ENCODE data around the gene PSMG3. TPM values are rescaled to one million over a fixed set of nuclear protein-coding genes. Genes with fewer than 3 reads are reported as not detected.
A peak's percentile ranks its signal among the peaks of the same experiment; 100 is the strongest.
"Not testable (repeated sequence)": the region's sequence is repeated elsewhere in the genome, so short reads cannot be mapped to it uniquely, and the experiment has no call there.

The PSMG3 gene
- total RNA-seq, 4 donors from 2014 or later, result 36.3 to 42.3 (median 39.5) TPM

GRCh38 chr7:1521456-1521855 lies 48.4 kb downstream of the PSMG3 start:
- H3K4me1 ChIP-seq, result no peaks in the 10 kb centered on the region
- H3K36me3 ChIP-seq, result no peaks in the 10 kb centered on the region
- H3K27ac ChIP-seq, result no peak overlapping the region
- DNase-seq (ENCODE audit: low spot score in 2 of 2), result no peak
- H3K4me3 ChIP-seq, result no peak overlapping the region
- peaks cover 0 to 7% of the 10 kb centered on the region in 2 donors for H3K27me3 ChIP-seq
- H3K9me3 ChIP-seq, result peaks cover 0 to 9% (median 0%) of the 10 kb centered on the region in 4 donors
- 83 to 86% methylated on average over 11 of the region's 11 CpGs for WGBS, 2 donors
- no peak for TF ChIP-seq CTCF (IDR thresholded peaks at IDR 0.05)
- TF ChIP-seq EP300 (IDR thresholded peaks at IDR 0.05), result no peak
- no peak for TF ChIP-seq POLR2A (IDR thresholded peaks at IDR 0.05)

- no peak for DNase-seq (ENCODE audit: low spot score in 2 of 2)
- Histone ChIP-seq H3K4me3 (no peak overlapping the region), H3K9me3 (peaks cover 0 to 9% (median 0%) of the 10 kb centered on the region in 4 donors), H3K36me3 (no peaks in the 10 kb centered on the region), H3K27ac (peak overlapping the region in 2 of 4 donors; percentile 56 to 67), H3K27me3 (peaks cover 0 to 7% of the 10 kb centered on the region in 2 donors), H3K4me1 (no peaks in the 10 kb centered on the region)
- 57 to 67% methylated on average over 22 to 27 of the region's 27 CpGs for WGBS, 2 donors
- TF ChIP-seq POLR2A (IDR thresholded peaks at IDR 0.05) (no peak), EP300 (IDR thresholded peaks at IDR 0.05) (no peak), CTCF (IDR thresholded peaks at IDR 0.05) (no peak)
These were observed 49.1 kb downstream of the PSMG3 start for GRCh38 chr7:1520539-1521234.

GRCh38 chr7:1519322-1519922 lies 50.4 kb downstream of the PSMG3 start:
- not testable (repeated sequence) for H3K27ac ChIP-seq; DNase-seq (ENCODE audit: low spot score in 2 of 2); H3K4me3 ChIP-seq; H3K36me3 ChIP-seq; H3K9me3 ChIP-seq; H3K27me3 ChIP-seq; H3K4me1 ChIP-seq
- WGBS, 2 donors, result 90 to 91% methylated on average over 12 of the region's 12 CpGs

Other genes starting within 250 kb of the PSMG3 start
- 100 to 1,000 TPM in 2 of 4 donors, 10 to 100 TPM in 2; 67.6 to 153 (median 104) TPM for gene MICALL2, start 110.6 kb downstream of the PSMG3 start, total RNA-seq
- 10 to 100 TPM; 45.7 to 81.6 (median 52.3) TPM for gene INTS1, start 65.6 kb downstream of the PSMG3 start, total RNA-seq
- gene MAFK, start 39.3 kb downstream of the PSMG3 start, total RNA-seq, result 100 to 1,000 TPM in 2 of 4 donors, 10 to 100 TPM in 2; 41.3 to 117 (median 74.5) TPM
- 1 to 10 TPM in 1 of 4 donors, under 1 TPM in 1, not detected in 2; 0.66 to 2.5 TPM for gene TMEM184A, start 13.8 kb downstream of the PSMG3 start, total RNA-seq
- gene ELFN1, start 100.2 kb upstream of the PSMG3 start, total RNA-seq, result 1 to 10 TPM in 2 of 4 donors, under 1 TPM in 2; 0.21 to 2.4 (median 1.5) TPM